H1 (cell line): Measurements from ENCODE around the gene MAP4K4. TPM values are rescaled to one million over a fixed set of nuclear protein-coding genes. Genes with fewer than 3 reads are reported as not detected.

Source experiments
- CEBPB ChIP-seq: IDR thresholded peaks from 2 replicates; pipeline ENCODE4 v1.6.1; 2012; ENCODE audit warnings: low read depth, low read length
- RAD21 ChIP-seq, 2 experiments: IDR thresholded peaks in 1 of 2; conservative IDR thresholded peaks in 1 of 2; 2 replicates each; pipeline ENCODE4 v1.6.1; 2011; ENCODE audit warnings: low read depth in 2 of 2, low read length in 2 of 2, improper control_type of control experiment in 1 of 2, inconsistent platforms in 1 of 2, mild to moderate bottlenecking in 1 of 2, moderate library complexity in 1 of 2
- TAF7 ChIP-seq: optimal IDR thresholded peaks from 2 replicates; pipeline ENCODE3; 2011; ENCODE audit warnings: low read depth, mild to moderate bottlenecking, inconsistent platforms, low read length, moderate library complexity, borderline replicate concordance
- TCF12 ChIP-seq: IDR thresholded peaks from 2 replicates; pipeline ENCODE4 v1.6.1; 2011; ENCODE audit warnings: low read depth, mild to moderate bottlenecking, low read length
- polyA plus RNA-seq, 7 experiments: library from polyadenylated mRNA; depleted of rRNA in 3 of 7; stranded (reverse) in 5 of 7; unstranded in 2 of 7; fragments of >200 nt in 5 of 7; fragments of 200-250 nt in 2 of 7; gene quantifications; 1 replicate in 5 of 7; 2 replicates in 1 of 7; 4 replicates in 1 of 7; pipeline versions ENCODE4 v1.2.1 to v1.2.3, GENCODE V29; 2011 to 2013; ENCODE audit warnings: missing spikeins in 2 of 7, mixed read lengths in 2 of 7
- total RNA-seq: library from RNA; stranded (reverse); fragmentation: NEBNext Ultra II Directional; extraction: Animal tissue kit (Norgen Biotek cat#: 25700); gene quantifications from 2 replicates; pipeline ENCODE4 v1.2.1, GENCODE V29; 2021

MAP4K4 gene
- total and polyA plus RNA-seq, 2 of the 8 experiments (the other 6 are each of a cell fraction or from before 2014, with no cell fraction given), result 53.2 to 138 TPM

DNA sequence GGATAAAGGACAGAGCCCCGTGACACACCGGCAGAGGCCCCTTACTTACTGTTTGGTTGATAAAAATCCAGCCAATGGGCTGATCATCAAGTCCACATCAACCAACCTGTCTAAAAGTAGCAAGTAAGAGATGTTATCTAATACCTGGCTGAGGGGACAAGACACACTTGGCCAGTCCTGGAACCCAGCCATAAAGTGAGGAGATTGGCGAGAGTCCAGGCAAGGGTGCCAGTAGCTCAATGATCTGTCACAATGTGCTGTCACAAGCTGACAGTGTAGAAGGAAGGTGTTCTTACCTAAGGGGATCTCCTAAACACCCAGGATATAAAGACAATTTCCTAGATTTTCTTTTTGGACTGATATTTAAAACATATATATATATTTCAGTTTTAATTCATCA, 232.5 kb downstream of the MAP4K4 start (continued):
- TF ChIP-seq TCF12 (no peak), CEBPB (no peak), RAD21 (IDR thresholded peaks at IDR 0.05 in 1 of 2, conservative IDR thresholded peaks at IDR 0.05 in 1 of 2; ENCODE audit: low read depth in 2 of 2, low read length in 2 of 2) (no peak), TAF7 (no peak)
